Measurements from ENCODE around the gene CHRND.

CHRND gene

DNA sequence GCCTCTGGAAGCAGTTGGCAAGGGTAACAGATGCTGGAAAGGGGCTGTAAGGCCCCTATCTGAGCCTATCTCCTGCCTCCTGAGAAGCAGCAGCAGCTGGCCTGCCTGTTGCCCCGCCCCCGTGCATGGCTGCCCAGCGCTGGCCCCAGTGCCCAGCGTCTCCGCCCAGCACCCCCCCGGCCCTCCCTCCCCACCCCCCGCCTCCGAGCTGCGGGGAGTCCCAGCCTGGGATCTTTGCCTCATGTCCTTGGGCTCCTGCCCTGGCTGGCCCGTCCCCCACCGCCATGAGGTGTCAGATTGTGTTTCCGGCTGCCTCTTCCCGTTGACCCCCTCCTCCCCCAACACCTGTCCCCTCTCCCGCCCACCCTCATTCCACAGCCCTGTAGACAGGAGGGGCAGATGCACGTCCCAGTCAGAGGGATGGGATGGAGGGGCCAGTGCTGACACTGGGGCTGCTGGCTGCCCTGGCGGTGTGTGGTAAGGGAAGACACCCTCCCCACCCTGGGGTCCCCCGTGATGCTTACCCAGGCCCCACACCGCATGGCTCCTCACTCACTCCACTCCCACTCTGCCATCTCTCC, at the start of gene CHRND:
TSS of gene CHRND (plus strand) at position 370 of the 581 bp plus-strand sequence. CDS start at position 426, 56 bp downstream.
- Histone ChIP-seq H3K27ac (ENCODE audit: low read length) (no peak within 1 kb of the TSS), H3K27me3 (ENCODE audit: control insufficient read depth, insufficient read depth, low read length) (peaks cover 45% of the 10 kb centered on the region), H3K4me1 (ENCODE audit: control insufficient read depth, low read depth, low read length) (no peaks in the 10 kb centered on the region), H3K9ac (ENCODE audit: low read length) (no peak within 1 kb of the TSS), H3K4me3 (ENCODE audit: low read length) (no peak within 1 kb of the TSS), H3K36me3 (ENCODE audit: control insufficient read depth, low read depth, low read length) (no peaks in the 10 kb centered on the region), H3K9me3 (ENCODE audit: control insufficient read depth, low read depth, low read length) (no peaks in the 10 kb centered on the region)

GRCh38 chr2:232476791-232477190, 49.2 kb upstream of the CHRND start:
- H3K27ac ChIP-seq (ENCODE audit: low read length) = no peak overlapping the region
- H3K4me1 ChIP-seq (ENCODE audit: control insufficient read depth, low read depth, low read length) = no peaks in the 10 kb centered on the region
- H3K9ac ChIP-seq (ENCODE audit: low read length) = no peak overlapping the region
- no peak overlapping the region for H3K4me3 ChIP-seq (ENCODE audit: low read length)
- H3K9me3 ChIP-seq (ENCODE audit: control insufficient read depth, low read depth, low read length) = no peaks in the 10 kb centered on the region
- peaks cover 9% of the 10 kb centered on the region for H3K27me3 ChIP-seq (ENCODE audit: control insufficient read depth, insufficient read depth, low read length)
- no peaks in the 10 kb centered on the region for H3K36me3 ChIP-seq (ENCODE audit: control insufficient read depth, low read depth, low read length)

- Histone ChIP-seq H3K9me3 (ENCODE audit: control insufficient read depth, low read depth, low read length) (no peaks in the 10 kb centered on the region), H3K4me3 (ENCODE audit: low read length) (no peak overlapping the region), H3K36me3 (ENCODE audit: control insufficient read depth, low read depth, low read length) (no peaks in the 10 kb centered on the region), H3K27me3 (ENCODE audit: control insufficient read depth, insufficient read depth, low read length) (peaks cover 9% of the 10 kb centered on the region), H3K27ac (ENCODE audit: low read length) (no peak overlapping the region), H3K4me1 (ENCODE audit: control insufficient read depth, low read depth, low read length) (no peaks in the 10 kb centered on the region), H3K9ac (ENCODE audit: low read length) (no peak overlapping the region)
Observed at GRCh38 chr2:232477751-232478510, 48.0 kb upstream of the CHRND start.

DNA sequence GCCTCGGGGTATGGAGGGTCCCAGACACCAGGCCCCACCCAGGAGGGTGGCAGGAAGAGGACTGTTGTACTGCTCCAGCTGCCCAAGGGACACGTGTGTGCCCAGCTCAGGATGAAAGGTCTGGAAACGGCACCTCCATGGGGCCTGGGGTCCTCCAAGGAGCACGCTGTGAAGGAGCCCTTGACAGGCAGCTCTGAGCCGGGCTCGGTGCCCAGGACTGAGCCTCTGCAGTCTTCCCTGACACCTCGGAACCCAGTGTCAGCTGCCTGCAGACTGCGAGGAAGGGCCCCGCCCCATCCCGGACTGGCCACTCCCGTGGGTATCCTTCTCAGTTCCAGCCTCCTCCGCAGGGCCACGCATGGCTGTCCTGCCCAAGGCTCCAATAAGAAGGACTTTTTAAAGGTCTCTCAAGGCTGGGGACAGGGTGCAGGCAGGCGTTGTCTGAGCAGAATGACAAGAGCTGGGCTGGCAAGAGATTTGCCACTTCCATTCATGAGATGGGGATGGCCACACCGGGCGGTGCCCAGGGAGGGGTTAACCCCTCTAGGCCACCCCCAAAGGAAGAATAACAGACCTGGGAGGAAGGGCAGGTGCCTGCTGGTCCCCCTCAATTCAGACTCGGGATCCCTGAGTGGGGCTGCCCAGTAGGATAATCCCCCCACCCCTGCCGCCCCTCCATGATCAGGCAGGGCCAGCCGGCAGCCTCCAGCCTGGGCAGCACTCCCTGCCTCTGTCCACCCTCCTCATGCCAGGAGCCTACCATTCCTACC, 47.2 kb upstream of the CHRND start:
- Histone ChIP-seq H3K27ac (ENCODE audit: low read length) (no peak overlapping the region), H3K4me3 (ENCODE audit: low read length) (no peak overlapping the region), H3K9me3 (ENCODE audit: control insufficient read depth, low read depth, low read length) (no peaks in the 10 kb centered on the region), H3K4me1 (ENCODE audit: control insufficient read depth, low read depth, low read length) (no peaks in the 10 kb centered on the region), H3K27me3 (ENCODE audit: control insufficient read depth, insufficient read depth, low read length) (peaks cover 11% of the 10 kb centered on the region), H3K9ac (ENCODE audit: low read length) (no peak overlapping the region), H3K36me3 (ENCODE audit: control insufficient read depth, low read depth, low read length) (no peaks in the 10 kb centered on the region)

DNA sequence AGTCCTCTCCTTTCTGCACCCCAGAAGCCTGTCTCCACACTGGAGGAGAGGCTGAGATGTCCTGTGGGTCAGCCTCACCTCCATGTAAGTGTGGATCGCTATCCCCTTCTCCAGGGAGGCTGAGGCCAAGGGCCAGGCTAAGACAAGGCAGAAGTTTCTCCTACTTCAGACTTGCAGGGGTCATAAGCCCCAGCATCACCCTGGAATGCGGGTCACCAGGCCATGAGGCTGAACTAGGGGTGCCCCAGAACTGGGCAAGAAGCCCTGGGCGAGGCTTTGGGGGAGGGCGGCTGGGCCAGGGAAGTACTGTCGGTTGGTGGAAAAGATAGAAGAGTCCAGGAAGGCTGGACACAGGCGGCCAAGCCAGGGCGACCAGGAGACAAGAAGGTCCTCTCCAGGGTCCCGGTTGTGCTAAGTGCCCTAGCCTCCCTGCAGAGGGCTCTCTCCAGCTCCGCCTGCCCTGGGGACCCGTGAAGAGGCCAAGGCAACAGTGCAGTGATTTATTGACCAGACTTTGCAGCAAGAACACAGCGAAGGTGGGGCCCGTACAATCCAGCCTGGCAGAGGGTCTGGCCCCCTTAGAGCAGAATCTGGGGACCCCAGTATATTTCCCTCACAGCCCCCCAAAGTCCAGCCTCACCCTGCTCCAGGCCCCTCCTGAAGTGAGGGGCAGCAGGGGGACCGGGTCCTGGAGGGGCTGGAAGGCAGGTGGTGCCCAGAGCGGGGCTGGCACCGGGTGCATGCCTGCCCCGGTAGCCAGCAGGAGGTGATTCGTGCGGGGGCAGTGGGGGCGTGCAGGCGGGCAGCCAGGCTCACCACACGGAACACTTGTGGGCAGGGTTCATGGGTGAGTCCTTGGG, 46.4 kb upstream of the CHRND start:
- peaks cover 14% of the 10 kb centered on the region for H3K27me3 ChIP-seq (ENCODE audit: control insufficient read depth, insufficient read depth, low read length)
- H3K9me3 ChIP-seq (ENCODE audit: control insufficient read depth, low read depth, low read length) = no peaks in the 10 kb centered on the region
- H3K27ac ChIP-seq (ENCODE audit: low read length) = no peak overlapping the region
- no peaks in the 10 kb centered on the region for H3K36me3 ChIP-seq (ENCODE audit: control insufficient read depth, low read depth, low read length)
- no peak overlapping the region for H3K4me3 ChIP-seq (ENCODE audit: low read length)
- H3K9ac ChIP-seq (ENCODE audit: low read length) = no peak overlapping the region
- H3K4me1 ChIP-seq (ENCODE audit: control insufficient read depth, low read depth, low read length) = no peaks in the 10 kb centered on the region

DNA sequence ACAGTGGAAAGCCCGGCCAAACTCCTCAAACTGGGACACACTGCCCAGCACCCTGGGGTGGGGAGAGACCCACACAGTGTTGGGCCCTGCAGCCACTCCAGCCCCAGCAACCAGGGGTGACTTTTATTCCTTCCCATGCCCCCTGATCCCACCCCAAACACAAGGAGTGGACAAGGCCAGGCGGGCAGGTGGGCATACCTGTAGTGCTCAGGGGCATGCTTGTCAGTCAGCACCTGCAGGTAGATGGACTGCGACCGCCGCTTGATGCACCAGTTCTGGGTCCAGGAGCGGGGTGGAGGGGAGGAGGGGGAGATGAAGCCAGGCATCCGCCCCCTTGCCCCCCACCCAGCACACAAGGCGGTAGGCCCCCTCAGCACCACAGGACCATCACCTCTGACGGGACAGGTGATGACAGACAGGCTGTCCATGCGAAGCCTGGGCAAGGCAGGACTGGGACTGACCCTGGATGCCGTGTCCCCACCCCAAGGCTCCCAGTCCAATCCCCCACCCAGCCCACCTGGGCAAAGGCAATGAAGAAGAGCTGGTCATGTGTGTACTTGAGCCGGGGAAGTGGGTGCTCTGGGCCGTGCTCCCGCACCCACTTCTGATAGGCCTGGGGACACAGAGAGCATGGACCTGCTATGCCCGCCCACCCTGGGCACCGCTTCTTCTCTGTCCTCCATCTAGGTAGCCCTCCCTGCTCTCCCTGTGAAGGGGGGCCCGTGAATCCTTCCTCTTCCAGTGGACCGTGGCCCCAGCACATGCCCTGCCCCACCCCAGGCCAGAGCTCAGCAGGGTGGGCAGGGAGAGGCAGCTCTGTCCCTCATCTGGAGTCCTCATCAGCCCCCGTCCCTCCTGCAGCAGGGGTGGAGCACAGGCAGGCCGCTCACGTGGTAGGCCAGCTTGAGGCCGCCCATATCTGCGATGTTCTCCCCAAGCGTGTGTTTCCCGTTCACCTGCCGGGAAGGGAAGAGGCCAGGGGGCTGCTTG, 45.5 kb upstream of the CHRND start:
- Histone ChIP-seq H3K27me3 (ENCODE audit: control insufficient read depth, insufficient read depth, low read length) (peaks cover 24% of the 10 kb centered on the region), H3K36me3 (ENCODE audit: control insufficient read depth, low read depth, low read length) (no peaks in the 10 kb centered on the region), H3K4me1 (ENCODE audit: control insufficient read depth, low read depth, low read length) (no peaks in the 10 kb centered on the region)

GRCh38 chr2:232481322-232482140, 44.4 kb upstream of the CHRND start:
- Histone ChIP-seq H3K36me3 (ENCODE audit: control insufficient read depth, low read depth, low read length) (no peaks in the 10 kb centered on the region), H3K27me3 (ENCODE audit: control insufficient read depth, insufficient read depth, low read length) (peaks cover 34% of the 10 kb centered on the region), H3K9me3 (ENCODE audit: control insufficient read depth, low read depth, low read length) (no peaks in the 10 kb centered on the region), H3K27ac (ENCODE audit: low read length) (no peak overlapping the region), H3K9ac (ENCODE audit: low read length) (no peak overlapping the region), H3K4me1 (ENCODE audit: control insufficient read depth, low read depth, low read length) (no peaks in the 10 kb centered on the region), H3K4me3 (ENCODE audit: low read length) (no peak overlapping the region)

More for the DNA sequence above, 45.5 kb upstream of the CHRND start:
- no peak overlapping the region for H3K9ac ChIP-seq (ENCODE audit: low read length)
- no peak overlapping the region for H3K4me3 ChIP-seq (ENCODE audit: low read length)
- H3K27ac ChIP-seq (ENCODE audit: low read length) = no peak overlapping the region
- H3K9me3 ChIP-seq (ENCODE audit: control insufficient read depth, low read depth, low read length) = no peaks in the 10 kb centered on the region

DNA sequence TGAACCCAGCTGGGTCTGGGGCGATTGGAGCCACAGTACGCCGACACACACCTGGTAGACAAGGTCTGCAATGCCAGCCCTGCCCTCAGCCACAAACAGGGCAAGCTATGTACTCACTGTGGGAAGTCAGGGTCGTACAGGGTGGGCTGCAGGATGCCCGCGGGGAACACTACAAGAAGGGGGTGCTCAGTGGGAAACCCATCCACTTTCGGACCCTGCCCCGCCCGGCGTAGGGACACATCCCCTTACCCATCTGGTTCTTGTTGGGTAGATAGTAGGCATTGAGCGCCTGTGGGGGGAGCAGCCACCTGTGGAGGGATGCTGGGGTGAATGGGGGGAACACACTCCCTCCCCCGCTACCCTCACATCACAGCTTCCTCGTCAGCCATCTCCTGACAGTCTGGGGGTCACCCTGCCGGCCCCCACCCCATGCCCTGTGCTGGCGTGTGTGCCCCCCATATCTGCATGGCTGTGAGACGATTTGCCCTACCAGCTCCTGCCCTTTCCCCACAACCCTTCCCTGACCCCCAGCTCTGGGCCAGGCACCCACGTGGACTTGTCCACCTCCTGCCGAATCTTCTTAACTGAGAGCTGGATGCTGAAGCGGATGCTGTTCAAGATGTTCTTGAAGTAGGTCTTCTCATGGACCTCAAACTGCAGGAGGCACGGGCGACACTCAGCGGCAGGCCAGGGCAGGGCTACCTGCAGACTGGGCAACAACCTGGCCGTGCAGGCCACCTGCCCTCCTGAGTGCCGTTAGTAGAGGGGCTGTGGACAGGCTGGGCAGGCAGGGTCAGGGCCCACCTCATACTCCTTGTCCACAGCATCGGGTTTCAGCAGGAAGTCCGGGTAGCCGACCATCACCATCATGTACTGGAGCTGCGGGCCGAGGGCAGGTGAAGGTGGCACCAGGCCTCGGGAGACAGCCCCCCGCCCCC, 43.4 kb upstream of the CHRND start:
- no peaks in the 10 kb centered on the region for H3K36me3 ChIP-seq (ENCODE audit: control insufficient read depth, low read depth, low read length)
- peaks cover 44% of the 10 kb centered on the region for H3K27me3 ChIP-seq (ENCODE audit: control insufficient read depth, insufficient read depth, low read length)
- no peak overlapping the region for H3K9ac ChIP-seq (ENCODE audit: low read length)
- H3K27ac ChIP-seq (ENCODE audit: low read length) = no peak overlapping the region
- H3K4me3 ChIP-seq (ENCODE audit: low read length) = no peak overlapping the region
- no peaks in the 10 kb centered on the region for H3K9me3 ChIP-seq (ENCODE audit: control insufficient read depth, low read depth, low read length)
- H3K4me1 ChIP-seq (ENCODE audit: control insufficient read depth, low read depth, low read length) = no peaks in the 10 kb centered on the region

GRCh38 chr2:232483311-232483922, 42.5 kb upstream of the CHRND start:
- Histone ChIP-seq H3K4me3 (ENCODE audit: low read length) (no peak overlapping the region), H3K27me3 (ENCODE audit: control insufficient read depth, insufficient read depth, low read length) (peaks cover 52% of the 10 kb centered on the region)

More at GRCh38 chr2:232483311-232483922, 42.5 kb upstream of the CHRND start:
- no peaks in the 10 kb centered on the region for H3K4me1 ChIP-seq (ENCODE audit: control insufficient read depth, low read depth, low read length)
- no peak overlapping the region for H3K27ac ChIP-seq (ENCODE audit: low read length)
- H3K36me3 ChIP-seq (ENCODE audit: control insufficient read depth, low read depth, low read length) = no peaks in the 10 kb centered on the region
- H3K9ac ChIP-seq (ENCODE audit: low read length) = no peak overlapping the region
- no peaks in the 10 kb centered on the region for H3K9me3 ChIP-seq (ENCODE audit: control insufficient read depth, low read depth, low read length)
